Ovary (tissue), 9 donors: ENCODE measurements around the gene SEMA3G. TPM values are rescaled to one million over a fixed set of nuclear protein-coding genes. Genes with fewer than 3 reads are reported as not detected.
A peak's percentile ranks its signal among the peaks of the same experiment; 100 is the strongest.

Experiments used
- DNase-seq, 5 donors: peaks; one replicate each; pipeline ENCODE4 v3.0.0-alpha.2; 2019 to 2020
- H3K27ac ChIP-seq, 2 donors: fragments of 200-600 bp; one replicate each; pipeline versions ENCODE4 v1.5.1 to v1.8.0; 2019 to 2022
- H3K27me3 ChIP-seq: fragments of 200-600 bp; one replicate; pipeline ENCODE4 v1.8.0; 2022
- H3K36me3 ChIP-seq: fragments of 200-600 bp; sonication (generic); one replicate; pipeline ENCODE4 v1.5.1; 2019
- H3K4me1 ChIP-seq: one replicate; pipeline ENCODE4 v1.8.1; 2013; ENCODE audit warnings: mild to moderate bottlenecking, moderate library complexity; ENCODE audit not compliant: insufficient read depth
- H3K4me3 ChIP-seq: fragments of 200-600 bp; sonication (generic); one replicate; pipeline ENCODE4 v1.5.1; 2017
- H3K9me3 ChIP-seq, 2 donors: fragments of 200-600 bp in 1 of 2; sonication (generic) in 1 of 2; one replicate each; pipeline versions ENCODE4 v1.5.1 to v1.8.1; 2013 to 2019; ENCODE audit warnings: mild to moderate bottlenecking in 1 of 2, moderate library complexity in 1 of 2
- CTCF ChIP-seq, 3 donors: fragments of 450-650 bp in 2 of 3; fragments of 200-600 bp in 1 of 3; IDR thresholded peaks; one replicate each; pipeline versions ENCODE4 v1.5.1 to v1.8.0; 2016 to 2022; ENCODE audit warnings: antibody characterized with exemption in 3 of 3, mild to moderate bottlenecking in 1 of 3
- EP300 ChIP-seq: sonication (generic); formaldehyde crosslinking; IDR thresholded peaks from one replicate; pipeline ENCODE4 v1.6.1; 2017; ENCODE audit warnings: antibody characterized with exemption
- POLR2A ChIP-seq: fragments of 450-650 bp; IDR thresholded peaks from one replicate; pipeline ENCODE4 v1.6.1; 2017; ENCODE audit warnings: antibody characterized with exemption, mild to moderate bottlenecking, moderate library complexity
- WGBS, 3 donors: extraction: QIAGEN DNeasy Blood & Tissue Kit in 1 of 3; methylation state at CpG; one replicate each; pipeline versions ENCODE4 v1.1.5 to v1.1.7; 2013 to 2017; 5-methylcytosine and 5-hydroxymethylcytosine counted together
- intact Hi-C, 4 donors: fragments of 100-400 bp; cut with DNase I; formaldehyde crosslinking; loops; one replicate each; pipeline versions ENCODE4 v1.11.0 to v1.15.1; 2022 to 2023
- polyA plus RNA-seq, 2 donors: library from polyadenylated mRNA; stranded (reverse); fragments of 200-250 nt in 1 of 2; fragments of 350-450 nt in 1 of 2; fragmentation: Illumina TruSeq in 1 of 2; extraction: RNeasy Lipid Tissue Mini Kit (QIAGEN cat#74804) in 1 of 2; gene quantifications; one replicate each; pipeline ENCODE4 v1.2.3, GENCODE V29; 2013 to 2014
- total RNA-seq, 7 donors: library from RNA; depleted of rRNA in 2 of 7; stranded (reverse); fragments of >200 nt in 2 of 7; fragmentation: NEBNext Ultra II Directional in 3 of 7; extraction: Animal tissue kit (Norgen Biotek cat#: 25700) in 3 of 7; gene quantifications; one replicate each; pipeline versions ENCODE4 v1.1.0 to v1.2.4, GENCODE V29; 2016 to 2023
- donor health status: DM: no; HTN: no; CAD: no; lungs with moderate emphysema.
- donor health status: DM: no; HTN: no; CAD: no.
- donor health status: Bipolar disorder and iron deficiency.
- donor health status: DM: yes; HTN: yes; CAD: no.
- donor health status: DM: no; HTN: no; CAD: no.
- donor health status: DM: yes; HTN: yes; CAD: no.

Gene SEMA3G
- total and polyA plus RNA-seq, 9 donors: 1.5 to 12.3 (median 4.6) TPM

- TF ChIP-seq CTCF (IDR thresholded peaks at IDR 0.05): no peak
- TF ChIP-seq EP300: no peak
- no peak for TF ChIP-seq POLR2A
- Histone ChIP-seq H3K36me3 (no peaks in the 10 kb centered on the region), H3K4me1 (peaks cover 2% of the 10 kb centered on the region), H3K27me3 (no peaks in the 10 kb centered on the region), H3K9me3 (no peaks in the 10 kb centered on the region), H3K4me3 (no peak overlapping the region), H3K27ac (no peak overlapping the region)
- WGBS, 3 donors: 90 to 92% (median 91%) methylated on average over 18 of the region's 18 CpGs
- peak in 2 of 5 donors; percentile 16 to 25 for DNase-seq
- intact Hi-C loops: no loop called here
Measured at GRCh38 chr3:52393959-52394670, 50.8 kb downstream of the SEMA3G start.

- intact Hi-C loops: no loop called here
- Histone ChIP-seq H3K27ac (no peak overlapping the region), H3K36me3 (no peaks in the 10 kb centered on the region), H3K4me3 (no peak overlapping the region), H3K4me1 (no peaks in the 10 kb centered on the region), H3K9me3 (no peaks in the 10 kb centered on the region), H3K27me3 (no peaks in the 10 kb centered on the region)
- DNase-seq: peak in 2 of 5 donors; percentile 11 to 17
- WGBS, 3 donors: 87 to 93% (median 90%) methylated on average over 18 of the region's 18 CpGs
- TF ChIP-seq POLR2A: no peak
- TF ChIP-seq CTCF (IDR thresholded peaks at IDR 0.05): no peak
- TF ChIP-seq EP300: no peak
Measured at GRCh38 chr3:52393131-52393807, 51.6 kb downstream of the SEMA3G start.

- TF ChIP-seq EP300: no peak
- intact Hi-C loops: no loop called here
- H3K4me1 ChIP-seq: no peaks in the 10 kb centered on the region
- no peaks in the 10 kb centered on the region for H3K36me3 ChIP-seq
- no peak for DNase-seq
- no peak overlapping the region for H3K27ac ChIP-seq
- H3K4me3 ChIP-seq: no peak overlapping the region
- 90 to 98% (median 95%) methylated on average over 16 of the region's 16 CpGs for WGBS, 3 donors
- no peaks in the 10 kb centered on the region for H3K9me3 ChIP-seq
- no peaks in the 10 kb centered on the region for H3K27me3 ChIP-seq
Measured at GRCh38 chr3:52392216-52392930, 52.5 kb downstream of the SEMA3G start.

GRCh38 chr3:52391096-52391495, 53.8 kb downstream of the SEMA3G start:
- Histone ChIP-seq H3K4me3 (no peak overlapping the region), H3K27me3 (no peaks in the 10 kb centered on the region), H3K4me1 (no peaks in the 10 kb centered on the region), H3K9me3 (no peaks in the 10 kb centered on the region), H3K36me3 (no peaks in the 10 kb centered on the region), H3K27ac (no peak overlapping the region)
- TF ChIP-seq CTCF (IDR thresholded peaks at IDR 0.05) (no peak), POLR2A (no peak), EP300 (no peak)
- DNase-seq: no peak
- 89 to 96% (median 94%) methylated on average over 11 to 12 of the region's 12 CpGs for WGBS, 3 donors
- intact Hi-C loops: no loop called here
